AG09309 (cell line): ENCODE measurements around the gene DDX41.

Source experiments
- DNase-seq: peaks from one replicate; pipeline ENCODE4 v3.0.0-alpha.2; 2010; ENCODE audit warnings: low read depth
- H3K4me3 ChIP-seq: 2 replicates; pipeline ENCODE4 v1.5.1; 2011; ENCODE audit warnings: mild to moderate bottlenecking, low read depth, low read length, moderate library complexity; ENCODE audit not compliant: control insufficient read depth
- CTCF ChIP-seq: IDR thresholded peaks from 2 replicates; pipeline ENCODE4 v1.5.1; 2011; ENCODE audit warnings: mild to moderate bottlenecking, low read depth, low read length, inconsistent platforms; ENCODE audit not compliant: insufficient read depth, control insufficient read depth; ENCODE audit errors: missing control alignments

DDX41 gene

GRCh38 chr5:177477701-177478477 lies 38.9 kb downstream of the DDX41 start:
- DNase-seq = no peak
- TF ChIP-seq CTCF = no peak
- H3K4me3 ChIP-seq = no peak overlapping the region

GRCh38 chr5:177476531-177477233 lies 40.1 kb downstream of the DDX41 start:
- DNase-seq = no peak
- TF ChIP-seq CTCF = no peak

GRCh38 chr5:177475563-177476427 lies 41.0 kb downstream of the DDX41 start:
- no peak for TF ChIP-seq CTCF

More at GRCh38 chr5:177476531-177477233, 40.1 kb downstream of the DDX41 start:
- H3K4me3 ChIP-seq = no peak overlapping the region

GRCh38 chr5:177474846-177475562 lies 41.8 kb downstream of the DDX41 start:
- DNase-seq = no peak
- no peak for TF ChIP-seq CTCF
- H3K4me3 ChIP-seq = no peak overlapping the region

More at GRCh38 chr5:177475563-177476427, 41.0 kb downstream of the DDX41 start:
- DNase-seq = no peak
- H3K4me3 ChIP-seq = no peak overlapping the region

GRCh38 chr5:177474002-177474476 lies 42.7 kb downstream of the DDX41 start:
- H3K4me3 ChIP-seq = no peak overlapping the region; the same call in 1 of the 2 replicates
- no peak for DNase-seq
- no peak for TF ChIP-seq CTCF
